Body of pancreas (tissue), 4 donors: Measurements from ENCODE around the gene SARS2.

Source experiments
- CTCF ChIP-seq, 7 experiments: fragments of 450-650 bp in 4 of 7; fragments of 200-600 bp in 3 of 7; sonication (generic) in 3 of 7; IDR thresholded peaks; one replicate each; pipeline ENCODE4 v1.5.1; 2016 to 2019; ENCODE audit warnings: antibody characterized with exemption in 7 of 7
- POLR2A ChIP-seq, 3 donors: fragments of 450-650 bp; IDR thresholded peaks; one replicate each; pipeline ENCODE4 v1.6.1; 2016; ENCODE audit warnings: antibody characterized with exemption in 3 of 3, mild to moderate bottlenecking in 2 of 3

DNA sequence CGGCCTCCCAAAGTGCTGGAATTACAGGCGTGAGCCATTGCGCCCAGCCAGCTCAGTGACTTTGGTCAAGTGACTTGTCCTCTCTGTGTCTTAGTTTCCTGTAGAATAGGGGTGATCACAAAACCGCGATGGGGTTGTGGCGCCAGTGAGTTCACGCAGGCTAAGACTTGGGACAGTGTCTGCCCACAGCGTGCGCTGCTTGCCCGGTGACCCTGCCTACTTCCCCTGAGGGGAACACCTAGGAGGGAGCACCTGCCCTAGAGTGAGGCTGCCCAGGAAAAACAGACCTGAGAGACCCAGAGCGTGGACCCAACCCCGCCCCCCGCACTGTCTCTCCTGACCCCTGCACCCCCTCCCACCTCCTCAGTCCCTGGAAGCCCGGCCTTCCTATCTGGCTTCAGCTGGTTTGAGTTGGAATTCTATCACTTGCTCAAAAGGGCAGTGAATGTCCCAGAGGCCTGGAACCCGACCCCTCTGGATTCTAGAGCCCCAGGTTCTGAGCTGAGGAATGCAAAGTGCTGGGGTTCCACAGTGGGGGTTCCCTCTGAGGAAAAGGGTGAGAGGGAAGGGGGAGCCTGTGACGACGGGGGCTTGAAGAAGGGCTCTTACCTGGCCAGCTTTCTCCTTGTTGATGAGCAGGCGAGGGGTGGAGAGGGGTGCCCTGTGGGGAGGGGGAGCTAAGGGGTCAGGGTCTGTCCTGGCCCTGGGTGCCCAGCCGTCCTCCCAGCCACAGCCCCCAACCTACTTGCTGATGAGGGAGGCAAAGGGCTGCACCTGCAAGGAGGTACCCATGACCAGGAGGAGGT, 50.3 kb downstream of the SARS2 start:
- no peak for TF ChIP-seq POLR2A (IDR thresholded peaks at IDR 0.05)
- no peak for TF ChIP-seq CTCF (IDR thresholded peaks at IDR 0.05)
